Right atrium auricular region (tissue), 2 donors: ENCODE data around the gene SCRG1. TPM values are rescaled to one million over a fixed set of nuclear protein-coding genes. Genes with fewer than 3 reads are reported as not detected.

Experiments
- DNase-seq: peaks from one replicate; pipeline ENCODE4 v3.0.0-alpha.2; 2019; ENCODE audit warnings: low spot score
- H3K27ac ChIP-seq, 2 donors: fragments of 200-600 bp; sonication (generic); 1 replicate in 1 of 2; 2 replicates in 1 of 2; pipeline ENCODE4 v1.5.1; 2016 to 2019
- H3K27me3 ChIP-seq, 2 donors: fragments of 200-600 bp; sonication (generic); one replicate each; pipeline versions ENCODE4 v1.5.1 to v1.6.0; 2017 to 2019
- H3K36me3 ChIP-seq: fragments of 200-600 bp; sonication (generic); one replicate; pipeline ENCODE4 v1.5.1; 2016
- H3K4me1 ChIP-seq, 2 donors: fragments of 200-600 bp; sonication (generic); one replicate each; pipeline versions ENCODE4 v1.5.1 to v1.6.0; 2017 to 2019
- H3K4me3 ChIP-seq, 2 donors: fragments of 200-600 bp; sonication (generic); 1 replicate in 1 of 2; 2 replicates in 1 of 2; pipeline ENCODE4 v1.5.1; 2017 to 2019; ENCODE audit warnings: mild to moderate bottlenecking in 1 of 2, moderate library complexity in 1 of 2
- H3K9me3 ChIP-seq, 2 donors: fragments of 200-600 bp; sonication (generic); one replicate each; pipeline ENCODE4 v1.5.1; 2019
- CTCF ChIP-seq, 2 donors: fragments of 200-600 bp; sonication (generic); IDR thresholded peaks; one replicate each; pipeline ENCODE4 v1.5.1; 2019; ENCODE audit warnings: antibody characterized with exemption in 2 of 2
- total RNA-seq, 2 donors: library from RNA; depleted of rRNA; stranded (reverse); fragments of >200 nt; gene quantifications; one replicate each; pipeline ENCODE4 v1.1.0, GENCODE V29; 2016

The SCRG1 gene
- total RNA-seq, 2 donors from 2014 or later = 0.31 to 0.44 TPM

GRCh38 chr4:173417833-173418232, 18.9 kb upstream of the SCRG1 start:
- Histone ChIP-seq H3K27me3 (no peaks in the 10 kb centered on the region), H3K4me1 (no peaks in the 10 kb centered on the region), H3K27ac (no peak overlapping the region), H3K9me3 (no peaks in the 10 kb centered on the region), H3K4me3 (no peak overlapping the region), H3K36me3 (no peaks in the 10 kb centered on the region)
- no peak for TF ChIP-seq CTCF (IDR thresholded peaks at IDR 0.05)
- no peak for DNase-seq

- H3K9me3 ChIP-seq = no peaks in the 10 kb centered on the region
- no peak overlapping the region for H3K4me3 ChIP-seq
- H3K36me3 ChIP-seq = no peaks in the 10 kb centered on the region
- no peak for TF ChIP-seq CTCF (IDR thresholded peaks at IDR 0.05)
- peaks cover 0 to 2% of the 10 kb centered on the region in 2 donors for H3K4me1 ChIP-seq
- DNase-seq = peak; percentile 81
- H3K27ac ChIP-seq = peak overlapping the region; percentile 10 to 48
- H3K27me3 ChIP-seq = no peaks in the 10 kb centered on the region
Observed at GRCh38 chr4:173415885-173416653, 17.2 kb upstream of the SCRG1 start.

- Histone ChIP-seq H3K4me1 (peaks cover 0 to 12% of the 10 kb centered on the region in 2 donors), H3K27me3 (no peaks in the 10 kb centered on the region), H3K9me3 (no peaks in the 10 kb centered on the region), H3K36me3 (no peaks in the 10 kb centered on the region), H3K27ac (peak overlapping the region; percentile 10 to 48), H3K4me3 (no peak overlapping the region)
- no peak for TF ChIP-seq CTCF (IDR thresholded peaks at IDR 0.05)
- no peak for DNase-seq
Observed at GRCh38 chr4:173415092-173415491, 16.2 kb upstream of the SCRG1 start.

GRCh38 chr4:173414456-173414855, 15.5 kb upstream of the SCRG1 start:
- no peaks in the 10 kb centered on the region for H3K9me3 ChIP-seq
- H3K4me1 ChIP-seq = peaks cover 0 to 16% of the 10 kb centered on the region in 2 donors
- no peaks in the 10 kb centered on the region for H3K36me3 ChIP-seq
- no peaks in the 10 kb centered on the region for H3K27me3 ChIP-seq
- TF ChIP-seq CTCF (IDR thresholded peaks at IDR 0.05) = no peak
- DNase-seq = no peak
- H3K27ac ChIP-seq = peak overlapping the region in 1 of 2 donors; percentile 5
- H3K4me3 ChIP-seq = no peak overlapping the region

GRCh38 chr4:173413036-173413435, 14.1 kb upstream of the SCRG1 start:
- Histone ChIP-seq H3K36me3 (no peaks in the 10 kb centered on the region), H3K27ac (no peak overlapping the region), H3K9me3 (no peaks in the 10 kb centered on the region), H3K4me3 (no peak overlapping the region), H3K27me3 (no peaks in the 10 kb centered on the region), H3K4me1 (peaks cover 0 to 16% of the 10 kb centered on the region in 2 donors)
- TF ChIP-seq CTCF (IDR thresholded peaks at IDR 0.05) = no peak
- DNase-seq = no peak
